HL-60/S4 treated with retinoic acid at 250 ng/mL for 4 days and 3 days (cell line): ENCODE data around the gene TRAPPC6A.

Source experiments
- in situ Hi-C: fragments of 300-500 bp; cut with MboI; formaldehyde crosslinking; loops from 2 replicates; pipeline ENCODE4 v1.7.0; 2022; ENCODE audit warnings: low sequenced_read_pairs

The TRAPPC6A gene

GRCh38 chr19:45150180-45150579, 27.9 kb downstream of the TRAPPC6A start:
- in situ Hi-C loops, result no loop called here

DNA sequence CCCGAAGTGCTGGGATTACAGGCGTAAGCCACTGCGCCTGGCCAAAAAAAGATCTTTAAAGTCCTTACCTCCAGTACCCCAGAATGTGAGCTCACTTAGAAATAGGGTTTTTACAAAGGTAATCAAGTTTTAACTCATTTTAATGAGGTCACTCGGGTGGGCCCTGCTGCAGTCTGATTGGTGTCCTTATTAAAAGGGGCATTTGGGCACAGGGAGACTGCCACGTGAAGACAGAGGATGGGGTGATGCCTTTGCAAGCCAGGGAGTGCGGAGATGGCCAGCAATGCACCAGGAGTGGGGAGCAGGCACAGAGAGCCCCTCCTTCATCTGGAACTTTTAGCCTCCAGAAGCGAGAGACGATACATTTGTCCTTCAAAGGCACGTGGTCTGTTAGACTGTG, 28.9 kb downstream of the TRAPPC6A start:
- in situ Hi-C loops, result no loop called here

DNA sequence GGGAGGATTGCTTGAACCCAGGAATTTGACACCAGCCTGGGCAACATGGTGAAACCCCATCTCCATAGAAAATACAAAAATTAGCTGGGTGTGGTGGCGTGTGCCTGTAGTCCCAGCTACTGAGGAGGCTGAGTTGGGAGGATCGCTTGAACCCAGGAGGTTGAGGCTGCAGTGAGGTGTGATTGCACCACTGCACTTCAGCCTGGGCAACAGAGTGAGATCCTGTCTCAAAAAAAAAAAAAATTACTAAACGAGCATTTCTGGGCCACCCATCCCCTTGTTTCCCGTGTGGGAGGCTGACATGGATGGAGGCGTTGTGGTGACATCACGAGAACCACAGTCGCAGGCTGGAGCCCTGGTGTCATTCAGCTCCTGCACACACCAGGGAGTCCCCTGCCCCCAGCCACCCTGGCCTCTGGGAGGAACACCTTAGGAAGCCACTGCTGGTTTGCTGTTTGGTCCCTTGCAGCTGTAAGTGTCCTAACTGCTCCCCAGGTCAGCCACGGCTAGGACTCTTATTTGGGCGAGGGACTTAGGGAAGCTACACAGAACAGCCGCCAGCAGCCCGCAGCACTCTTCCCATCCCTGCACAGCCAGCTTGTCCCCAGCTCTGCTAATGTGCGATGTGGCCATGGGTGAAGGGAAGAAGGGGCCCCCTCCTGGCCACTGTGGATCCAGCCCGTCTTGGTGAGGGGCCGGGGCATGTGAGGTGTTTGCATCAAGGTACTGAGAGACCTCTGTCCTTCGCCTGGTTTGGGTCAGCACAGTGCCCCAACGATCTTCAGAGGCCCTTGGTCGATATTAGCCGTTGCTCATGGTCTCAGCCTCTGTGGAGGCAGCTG, 30.0 kb downstream of the TRAPPC6A start:
- in situ Hi-C loops, result no loop called here

DNA sequence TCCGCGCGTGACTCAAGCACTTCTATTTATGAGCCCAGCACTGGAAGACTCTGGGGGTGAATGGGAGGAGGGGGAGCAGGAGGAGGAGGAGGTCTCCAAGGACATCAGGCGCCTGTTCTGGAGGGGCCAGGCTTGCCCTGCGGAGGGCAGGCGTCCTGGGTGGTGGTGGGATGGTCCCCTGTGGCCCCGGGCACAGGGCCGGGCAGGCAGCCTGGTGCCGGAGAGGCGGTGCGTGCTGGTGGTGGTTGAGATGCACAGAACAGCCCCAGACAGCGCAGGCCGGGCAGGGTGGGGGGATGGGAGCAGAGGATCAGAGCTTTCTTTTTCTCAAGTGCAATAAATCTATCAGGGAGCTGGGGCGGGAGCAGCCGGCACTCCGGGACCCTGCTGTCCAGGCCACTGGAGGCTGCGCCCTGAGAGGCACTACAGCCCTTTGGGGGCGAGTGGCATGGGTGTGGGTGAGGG, 31.3 kb downstream of the TRAPPC6A start:
- in situ Hi-C loops, result no loop called here

GRCh38 chr19:45146251-45146650, 31.8 kb downstream of the TRAPPC6A start:
- in situ Hi-C loops, result no loop called here

DNA sequence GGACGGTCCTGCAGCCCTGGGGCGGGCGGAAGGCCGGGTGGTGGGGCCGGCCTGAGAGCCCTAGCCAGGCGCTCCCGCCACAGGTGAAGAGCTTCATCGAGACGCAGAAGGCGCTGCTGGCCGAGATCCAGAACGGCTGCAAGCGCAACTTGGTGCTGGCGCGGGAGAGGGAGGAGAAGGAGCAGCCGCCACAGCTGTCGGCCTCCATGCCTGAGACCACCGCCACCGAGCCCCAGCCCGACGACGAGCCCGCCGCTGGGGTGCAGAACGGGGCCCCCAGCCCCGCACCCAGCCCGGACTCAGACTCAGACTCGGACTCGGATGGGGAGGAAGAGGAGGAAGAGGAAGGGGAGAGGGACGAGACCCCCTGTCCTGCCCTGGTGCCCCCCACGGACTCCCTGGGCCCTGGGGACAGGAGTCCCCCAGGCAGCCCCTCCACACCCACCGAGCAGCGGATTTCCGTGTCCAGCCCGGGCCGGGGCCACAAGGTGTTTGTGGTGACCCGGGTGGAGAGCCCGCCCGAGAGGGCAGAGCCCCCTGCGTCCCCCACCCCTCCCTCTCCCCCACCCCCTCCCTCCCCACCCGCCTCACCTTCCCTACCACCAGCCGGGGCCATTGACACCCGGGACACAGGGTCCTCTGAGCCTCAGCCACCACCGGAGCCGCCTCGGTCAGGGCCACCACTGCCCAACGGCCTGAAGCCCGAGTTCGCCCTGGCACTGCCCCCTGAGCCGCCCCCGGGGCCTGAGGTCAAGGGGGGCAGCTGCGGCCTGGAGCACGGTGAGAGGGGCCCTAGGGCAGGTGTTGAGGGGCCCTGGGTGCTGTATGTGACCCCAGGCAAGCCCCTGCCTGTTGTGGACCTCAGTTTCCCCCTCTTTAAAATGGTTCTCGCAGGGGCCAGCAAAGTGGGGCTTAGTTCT, 32.5 kb downstream of the TRAPPC6A start:
- in situ Hi-C loops, result no loop called here

GRCh38 chr19:45144431-45145269, 33.4 kb downstream of the TRAPPC6A start:
- in situ Hi-C loops, result no loop called here

DNA sequence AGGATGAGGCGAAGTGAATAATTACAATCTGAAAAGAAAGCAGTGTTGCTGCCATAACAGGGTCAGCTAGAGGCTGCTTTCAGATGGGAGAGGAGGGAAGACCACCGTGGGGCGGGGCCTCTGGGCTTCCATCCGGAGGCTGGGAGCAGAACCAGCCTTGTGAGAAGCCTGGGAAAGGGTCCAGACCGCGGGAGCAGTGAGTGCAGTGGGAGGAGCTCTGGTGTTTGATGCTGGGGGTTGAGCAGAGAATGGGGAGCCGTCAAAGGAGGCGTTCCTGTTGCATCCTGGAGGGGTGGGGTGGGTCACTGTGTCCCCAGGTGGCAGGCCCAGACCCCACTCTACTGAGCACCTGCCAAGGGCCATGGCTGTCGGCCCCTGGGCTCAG, 35.3 kb downstream of the TRAPPC6A start:
- in situ Hi-C loops, result no loop called here

DNA sequence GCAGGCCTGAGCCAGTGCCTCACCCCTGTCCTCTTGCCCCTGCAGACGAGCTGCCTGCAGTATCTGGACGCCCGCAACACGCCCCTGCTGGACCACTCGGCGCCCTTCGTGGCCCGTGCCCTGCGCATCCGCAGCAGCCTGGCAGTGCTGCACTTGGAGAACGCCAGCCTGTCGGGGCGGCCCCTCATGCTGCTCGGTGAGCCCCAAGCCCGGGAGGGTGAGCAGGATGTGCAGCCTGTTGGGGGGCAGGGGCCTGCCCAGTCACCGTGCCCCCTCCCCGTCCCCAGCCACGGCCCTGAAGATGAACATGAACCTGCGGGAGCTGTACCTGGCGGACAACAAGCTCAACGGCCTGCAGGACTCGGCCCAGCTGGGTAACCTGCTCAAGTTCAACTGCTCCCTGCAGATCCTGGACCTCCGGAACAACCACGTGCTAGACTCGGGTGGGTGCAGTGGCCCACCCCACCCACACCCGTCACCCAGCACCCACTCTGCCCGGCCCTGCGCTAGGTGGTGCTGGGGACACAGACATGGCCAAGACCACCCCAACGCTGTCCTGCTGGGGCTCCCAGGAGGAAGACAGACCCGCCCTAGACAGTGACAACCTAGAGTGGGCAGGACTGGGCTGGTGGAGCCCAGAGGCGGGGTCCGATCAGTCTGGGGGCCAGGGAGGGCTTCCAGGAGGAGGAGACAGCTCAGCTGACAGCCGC, 35.9 kb downstream of the TRAPPC6A start:
- in situ Hi-C loops, result no loop called here

DNA sequence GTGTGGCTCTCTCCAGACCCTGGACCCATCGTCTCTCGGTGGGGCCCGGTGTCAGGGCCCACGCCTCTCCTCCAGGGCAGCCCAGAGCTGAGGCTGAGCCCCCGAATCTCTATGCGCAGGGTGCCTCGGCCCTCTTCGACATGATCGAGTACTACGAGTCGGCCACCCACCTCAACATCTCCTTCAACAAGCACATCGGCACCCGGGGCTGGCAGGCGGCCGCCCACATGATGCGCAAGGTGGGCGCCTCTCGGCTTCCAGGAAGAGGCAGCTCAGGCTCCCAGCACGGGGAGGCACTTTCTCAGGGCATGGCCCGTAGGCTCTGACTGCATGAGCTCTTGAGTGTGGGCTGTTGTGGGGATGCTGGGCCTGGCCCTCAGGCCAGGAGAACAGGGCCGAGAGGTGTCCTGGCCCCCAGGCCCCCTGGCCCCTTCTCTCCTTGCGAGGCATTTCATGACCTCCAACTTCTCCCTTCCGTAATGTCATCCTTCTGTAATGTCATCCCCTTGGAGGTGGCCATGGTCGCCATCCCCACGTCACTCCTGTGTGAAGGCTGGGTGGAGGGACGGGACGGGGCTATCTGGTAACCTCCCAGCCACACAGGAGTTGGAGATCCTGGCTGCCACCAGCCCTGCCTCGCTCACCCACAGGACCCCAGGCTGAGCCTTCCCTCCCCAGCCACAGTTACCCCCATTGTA, 36.7 kb downstream of the TRAPPC6A start:
- in situ Hi-C loops, result no loop called here

DNA sequence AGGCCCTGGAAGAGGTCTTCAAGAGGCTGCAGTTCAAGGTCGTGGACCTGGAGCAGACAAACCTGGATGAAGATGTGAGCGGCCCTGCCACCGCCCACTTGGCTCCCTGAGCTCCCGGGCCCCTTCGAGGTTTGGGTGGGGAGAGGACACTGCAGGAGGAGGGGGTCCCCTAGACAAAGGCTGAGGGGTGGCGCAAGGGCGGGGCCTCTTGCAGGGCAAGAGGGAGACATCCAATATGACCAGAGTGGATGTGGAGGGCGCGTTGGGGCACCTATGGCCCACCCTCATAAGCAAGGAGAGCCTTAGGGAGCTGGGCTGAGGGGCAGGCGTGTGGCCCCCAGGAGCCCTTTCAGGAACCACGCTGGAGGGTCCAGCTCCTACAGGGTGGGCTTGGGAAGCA, 37.5 kb downstream of the TRAPPC6A start:
- in situ Hi-C loops, result no loop called here

GRCh38 chr19:45140144-45140503, 37.9 kb downstream of the TRAPPC6A start:
- in situ Hi-C loops, result no loop called here

GRCh38 chr19:45139286-45140143, 38.5 kb downstream of the TRAPPC6A start:
- in situ Hi-C loops, result no loop called here

DNA sequence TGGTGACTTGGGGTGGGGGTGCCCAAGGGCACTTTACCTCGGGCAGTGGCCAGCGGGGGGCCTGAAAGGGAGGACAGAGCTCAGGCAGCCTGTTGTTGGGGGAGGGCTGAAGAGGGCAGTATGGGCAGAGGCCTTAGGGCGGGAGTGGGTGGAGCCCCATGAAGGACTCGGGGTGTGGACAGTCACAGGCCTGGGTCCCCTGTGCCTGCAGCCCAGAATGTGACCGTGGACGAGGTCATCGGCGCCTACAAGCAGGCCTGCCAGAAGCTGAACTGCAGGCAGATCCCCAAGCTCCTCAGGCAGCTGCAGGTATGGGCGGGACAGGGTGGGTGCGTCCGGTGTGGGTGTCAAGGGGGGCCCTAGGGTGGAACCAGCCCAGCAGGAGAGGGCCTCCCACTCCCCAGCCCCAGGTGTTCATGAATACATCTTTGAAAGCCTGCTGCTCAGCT, 39.7 kb downstream of the TRAPPC6A start:
- in situ Hi-C loops, result no loop called here

- in situ Hi-C loops, result no loop called here
Observed at GRCh38 chr19:45137179-45137761, 40.8 kb downstream of the TRAPPC6A start.

DNA sequence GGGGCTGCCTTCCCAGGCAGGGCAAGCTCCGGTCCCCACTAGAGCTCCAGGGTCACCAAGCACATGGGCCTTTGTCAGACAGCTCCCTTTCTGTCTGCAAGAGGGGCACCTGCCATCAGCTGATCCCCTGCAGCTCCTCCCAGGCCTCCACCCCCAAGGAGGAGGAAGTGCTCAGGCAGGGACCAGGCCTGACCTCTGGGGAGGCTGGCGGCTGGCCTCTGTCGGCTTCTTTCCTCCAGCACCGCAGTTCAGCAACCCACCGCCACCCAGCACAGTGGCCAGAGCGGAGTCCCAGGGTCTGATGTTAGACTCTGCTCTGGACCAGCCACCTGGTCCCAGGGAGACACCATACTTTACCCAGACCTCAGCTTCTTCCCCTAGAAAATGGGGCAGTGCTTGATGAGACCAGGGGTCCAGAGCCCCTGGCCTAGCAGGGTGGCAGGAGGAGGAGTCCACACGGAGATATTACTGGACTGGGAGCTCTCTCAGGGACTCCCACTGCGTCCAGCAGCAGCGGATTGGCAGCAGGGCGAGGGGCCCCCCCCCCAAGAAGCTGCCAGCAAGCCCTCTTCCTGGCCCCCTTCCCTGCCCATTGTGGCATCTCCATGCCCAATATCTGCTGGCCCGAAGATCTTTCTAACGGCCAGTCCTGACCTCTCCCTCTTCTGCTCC, 41.4 kb downstream of the TRAPPC6A start:
- in situ Hi-C loops, result no loop called here

DNA sequence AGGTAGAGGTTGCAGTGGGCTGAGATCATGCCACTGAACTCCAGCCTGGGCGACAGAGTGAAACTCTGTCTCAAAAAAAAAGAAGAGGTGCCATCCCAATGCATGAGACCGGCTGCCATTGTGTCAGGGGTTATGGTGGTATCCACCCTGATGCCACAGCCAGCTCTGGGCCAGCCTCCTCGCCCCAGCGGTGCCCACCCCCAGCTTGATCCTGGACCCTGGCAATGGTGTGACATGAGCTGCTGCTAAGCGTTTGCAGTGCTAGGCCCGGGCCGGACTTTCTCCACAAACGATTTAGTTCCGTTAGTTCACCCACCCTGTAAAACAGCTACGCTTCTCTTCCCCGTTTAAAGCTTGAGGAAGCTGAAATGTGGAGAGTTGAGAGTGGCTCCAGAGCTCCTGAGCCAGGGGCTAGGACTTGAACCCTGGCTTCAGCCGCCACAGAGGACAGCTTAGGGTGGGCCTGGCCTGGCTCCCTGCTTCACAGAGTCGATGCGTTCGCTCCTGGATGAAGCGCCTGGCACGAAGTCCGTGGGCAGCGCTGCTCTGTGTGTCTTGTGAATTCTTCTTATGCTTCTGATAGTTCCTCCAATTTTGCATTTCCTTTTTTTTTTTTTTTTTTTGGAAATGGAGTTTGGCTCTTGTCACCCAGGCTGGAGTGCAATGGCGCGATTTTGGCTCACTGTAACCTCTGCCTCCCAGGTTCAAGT, 42.7 kb downstream of the TRAPPC6A start:
- in situ Hi-C loops, result no loop called here
